Measurements from ENCODE around the gene TRAPPC3L. TPM values are rescaled to one million over a fixed set of nuclear protein-coding genes. Genes with fewer than 3 reads are reported as not detected.
"Not testable (repeated sequence)": the region's sequence is repeated elsewhere in the genome, so short reads cannot be mapped to it uniquely, and the experiment has no call there.

The TRAPPC3L gene
- total RNA-seq, 1 donor from 2014 or later, result 0.52 TPM

GRCh38 chr6:116500969-116501433 is 44.5 kb downstream of the TRAPPC3L start:
- Histone ChIP-seq H3K4me1 (ENCODE audit: control insufficient read depth in 3 of 3, insufficient read depth in 3 of 3, low read length in 3 of 3) (no peaks in the 10 kb centered on the region), H3K27ac (ENCODE audit: low read depth, low read length) (no peak overlapping the region), H3K36me3 (ENCODE audit: control insufficient read depth in 3 of 3, insufficient read depth in 3 of 3, low read length in 3 of 3) (no peaks in the 10 kb centered on the region), H3K9ac (ENCODE audit: low read depth in 1 of 3, low read length in 3 of 3) (no peak overlapping the region), H3K27me3 (ENCODE audit: control insufficient read depth in 3 of 3, insufficient read depth in 3 of 3, low read length in 3 of 3) (peaks cover 0 to 3% (median 0%) of the 10 kb centered on the region in 3 donors), H3K9me3 (ENCODE audit: control insufficient read depth in 3 of 3, low read length in 3 of 3) (no peaks in the 10 kb centered on the region), H3K4me3 (ENCODE audit: low read length in 3 of 3) (no peak overlapping the region)

GRCh38 chr6:116497113-116497676 is 48.3 kb downstream of the TRAPPC3L start:
- H3K27ac ChIP-seq (ENCODE audit: low read depth, low read length), result no peak overlapping the region
- no peaks in the 10 kb centered on the region for H3K36me3 ChIP-seq (ENCODE audit: control insufficient read depth in 3 of 3, insufficient read depth in 3 of 3, low read length in 3 of 3)
- H3K4me1 ChIP-seq (ENCODE audit: control insufficient read depth in 3 of 3, insufficient read depth in 3 of 3, low read length in 3 of 3), result no peaks in the 10 kb centered on the region
- H3K27me3 ChIP-seq (ENCODE audit: control insufficient read depth in 3 of 3, insufficient read depth in 3 of 3, low read length in 3 of 3), result peaks cover 0 to 3% (median 0%) of the 10 kb centered on the region in 3 donors
- H3K9ac ChIP-seq (ENCODE audit: low read depth in 1 of 3, low read length in 3 of 3), result no peak overlapping the region
- no peak overlapping the region for H3K4me3 ChIP-seq (ENCODE audit: low read length in 3 of 3)
- no peaks in the 10 kb centered on the region for H3K9me3 ChIP-seq (ENCODE audit: control insufficient read depth in 3 of 3, low read length in 3 of 3)

- H3K4me3 ChIP-seq (ENCODE audit: low read length in 3 of 3); H3K9me3 ChIP-seq (ENCODE audit: control insufficient read depth in 3 of 3, low read length in 3 of 3); H3K27me3 ChIP-seq (ENCODE audit: control insufficient read depth in 3 of 3, insufficient read depth in 3 of 3, low read length in 3 of 3); H3K36me3 ChIP-seq (ENCODE audit: control insufficient read depth in 3 of 3, insufficient read depth in 3 of 3, low read length in 3 of 3); H3K4me1 ChIP-seq (ENCODE audit: control insufficient read depth in 3 of 3, insufficient read depth in 3 of 3, low read length in 3 of 3); H3K27ac ChIP-seq (ENCODE audit: low read depth, low read length); H3K9ac ChIP-seq (ENCODE audit: low read depth in 1 of 3, low read length in 3 of 3): not testable (repeated sequence)
Observed at GRCh38 chr6:116495161-116495560, 50.3 kb downstream of the TRAPPC3L start.

- Histone ChIP-seq H3K9me3 (ENCODE audit: control insufficient read depth in 3 of 3, low read length in 3 of 3) (no peaks in the 10 kb centered on the region), H3K9ac (ENCODE audit: low read depth in 1 of 3, low read length in 3 of 3) (no peak overlapping the region), H3K36me3 (ENCODE audit: control insufficient read depth in 3 of 3, insufficient read depth in 3 of 3, low read length in 3 of 3) (no peaks in the 10 kb centered on the region), H3K27ac (ENCODE audit: low read depth, low read length) (no peak overlapping the region), H3K27me3 (ENCODE audit: control insufficient read depth in 3 of 3, insufficient read depth in 3 of 3, low read length in 3 of 3) (no peaks in the 10 kb centered on the region), H3K4me3 (ENCODE audit: low read length in 3 of 3) (no peak overlapping the region), H3K4me1 (ENCODE audit: control insufficient read depth in 3 of 3, insufficient read depth in 3 of 3, low read length in 3 of 3) (no peaks in the 10 kb centered on the region)
Observed at GRCh38 chr6:116492331-116493067, 53.0 kb downstream of the TRAPPC3L start.

GRCh38 chr6:116491610-116492330 is 53.7 kb downstream of the TRAPPC3L start:
- H3K4me3 ChIP-seq (ENCODE audit: low read length in 3 of 3), result no peak overlapping the region
- H3K9me3 ChIP-seq (ENCODE audit: control insufficient read depth in 3 of 3, low read length in 3 of 3), result no peaks in the 10 kb centered on the region
- H3K4me1 ChIP-seq (ENCODE audit: control insufficient read depth in 3 of 3, insufficient read depth in 3 of 3, low read length in 3 of 3), result no peaks in the 10 kb centered on the region
- no peak overlapping the region for H3K27ac ChIP-seq (ENCODE audit: low read depth, low read length)
- no peaks in the 10 kb centered on the region for H3K36me3 ChIP-seq (ENCODE audit: control insufficient read depth in 3 of 3, insufficient read depth in 3 of 3, low read length in 3 of 3)
- H3K9ac ChIP-seq (ENCODE audit: low read depth in 1 of 3, low read length in 3 of 3), result no peak overlapping the region
- H3K27me3 ChIP-seq (ENCODE audit: control insufficient read depth in 3 of 3, insufficient read depth in 3 of 3, low read length in 3 of 3), result no peaks in the 10 kb centered on the region

GRCh38 chr6:116485559-116486184 is 59.8 kb downstream of the TRAPPC3L start:
- Histone ChIP-seq H3K9me3 (ENCODE audit: control insufficient read depth in 3 of 3, low read length in 3 of 3) (no peaks in the 10 kb centered on the region), H3K27ac (ENCODE audit: low read depth, low read length) (no peak overlapping the region), H3K36me3 (ENCODE audit: control insufficient read depth in 3 of 3, insufficient read depth in 3 of 3, low read length in 3 of 3) (no peaks in the 10 kb centered on the region), H3K4me3 (ENCODE audit: low read length in 3 of 3) (no peak overlapping the region), H3K4me1 (ENCODE audit: control insufficient read depth in 3 of 3, insufficient read depth in 3 of 3, low read length in 3 of 3) (no peaks in the 10 kb centered on the region), H3K9ac (ENCODE audit: low read depth in 1 of 3, low read length in 3 of 3) (no peak overlapping the region), H3K27me3 (ENCODE audit: control insufficient read depth in 3 of 3, insufficient read depth in 3 of 3, low read length in 3 of 3) (no peaks in the 10 kb centered on the region)

- Histone ChIP-seq H3K9ac (ENCODE audit: low read depth in 1 of 3, low read length in 3 of 3) (no peak overlapping the region), H3K4me3 (ENCODE audit: low read length in 3 of 3) (no peak overlapping the region), H3K27ac (ENCODE audit: low read depth, low read length) (no peak overlapping the region), H3K27me3 (ENCODE audit: control insufficient read depth in 3 of 3, insufficient read depth in 3 of 3, low read length in 3 of 3) (no peaks in the 10 kb centered on the region), H3K9me3 (ENCODE audit: control insufficient read depth in 3 of 3, low read length in 3 of 3) (no peaks in the 10 kb centered on the region), H3K36me3 (ENCODE audit: control insufficient read depth in 3 of 3, insufficient read depth in 3 of 3, low read length in 3 of 3) (no peaks in the 10 kb centered on the region), H3K4me1 (ENCODE audit: control insufficient read depth in 3 of 3, insufficient read depth in 3 of 3, low read length in 3 of 3) (no peaks in the 10 kb centered on the region)
Observed at GRCh38 chr6:116483616-116484015, 61.9 kb downstream of the TRAPPC3L start.

- Histone ChIP-seq H3K4me1 (ENCODE audit: control insufficient read depth in 3 of 3, insufficient read depth in 3 of 3, low read length in 3 of 3) (no peaks in the 10 kb centered on the region), H3K4me3 (ENCODE audit: low read length in 3 of 3) (no peak overlapping the region), H3K27ac (ENCODE audit: low read depth, low read length) (no peak overlapping the region), H3K36me3 (ENCODE audit: control insufficient read depth in 3 of 3, insufficient read depth in 3 of 3, low read length in 3 of 3) (no peaks in the 10 kb centered on the region), H3K9ac (ENCODE audit: low read depth in 1 of 3, low read length in 3 of 3) (no peak overlapping the region), H3K27me3 (ENCODE audit: control insufficient read depth in 3 of 3, insufficient read depth in 3 of 3, low read length in 3 of 3) (no peaks in the 10 kb centered on the region), H3K9me3 (ENCODE audit: control insufficient read depth in 3 of 3, low read length in 3 of 3) (no peaks in the 10 kb centered on the region)
Observed at GRCh38 chr6:116482780-116483179, 62.7 kb downstream of the TRAPPC3L start.

GRCh38 chr6:116476002-116476678 is 69.3 kb downstream of the TRAPPC3L start:
- Histone ChIP-seq H3K27ac (ENCODE audit: low read depth, low read length) (no peak overlapping the region), H3K4me1 (ENCODE audit: control insufficient read depth in 3 of 3, insufficient read depth in 3 of 3, low read length in 3 of 3) (no peaks in the 10 kb centered on the region), H3K27me3 (ENCODE audit: control insufficient read depth in 3 of 3, insufficient read depth in 3 of 3, low read length in 3 of 3) (no peaks in the 10 kb centered on the region), H3K9ac (ENCODE audit: low read depth in 1 of 3, low read length in 3 of 3) (no peak overlapping the region), H3K36me3 (ENCODE audit: control insufficient read depth in 3 of 3, insufficient read depth in 3 of 3, low read length in 3 of 3) (no peaks in the 10 kb centered on the region), H3K4me3 (ENCODE audit: low read length in 3 of 3) (no peak overlapping the region), H3K9me3 (ENCODE audit: control insufficient read depth in 3 of 3, low read length in 3 of 3) (no peaks in the 10 kb centered on the region)

Data from skeletal muscle tissue (tissue), 4 donors.